ENCODE data around the gene ATP6V1A.

The ATP6V1A gene

DNA sequence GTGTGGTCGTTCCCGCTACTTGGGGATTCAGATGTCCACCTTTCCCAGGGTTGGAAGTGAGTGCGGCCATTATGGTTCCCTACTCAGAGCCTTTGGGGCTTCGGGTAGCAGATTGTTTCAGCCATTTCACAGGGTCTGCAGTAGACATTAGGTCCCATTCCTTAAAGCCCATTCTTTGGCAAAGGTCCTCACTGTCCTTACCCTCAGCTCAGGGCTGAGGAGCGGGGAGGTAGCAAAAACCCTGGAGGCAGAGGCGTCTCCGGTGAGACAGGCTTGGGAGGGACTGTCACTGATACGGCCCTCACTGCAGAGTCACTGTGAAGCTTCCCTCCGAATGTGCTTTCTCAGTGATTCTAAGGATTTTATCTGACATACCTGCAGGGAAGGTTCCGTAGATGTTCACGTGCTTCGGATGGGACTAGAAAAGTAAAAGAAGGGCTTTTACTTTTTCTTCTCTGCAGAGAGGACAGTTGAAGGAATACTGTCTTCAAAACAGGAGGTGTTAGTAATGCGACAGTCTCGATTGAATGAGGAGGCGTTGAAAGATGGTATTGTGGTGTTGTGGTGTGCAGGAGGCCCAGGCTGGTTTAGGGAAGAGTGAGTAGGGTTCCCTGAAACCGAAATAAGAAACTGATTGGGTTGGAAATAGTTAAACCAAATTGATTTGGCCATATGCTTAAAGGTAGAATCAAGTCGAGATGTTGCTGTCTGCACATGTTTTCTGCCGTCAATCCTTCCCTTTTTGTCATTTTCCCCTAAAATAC is 630 bp downstream of the ATP6V1A start:
- DNase-seq (ENCODE audit: low read depth): no peak

DNA sequence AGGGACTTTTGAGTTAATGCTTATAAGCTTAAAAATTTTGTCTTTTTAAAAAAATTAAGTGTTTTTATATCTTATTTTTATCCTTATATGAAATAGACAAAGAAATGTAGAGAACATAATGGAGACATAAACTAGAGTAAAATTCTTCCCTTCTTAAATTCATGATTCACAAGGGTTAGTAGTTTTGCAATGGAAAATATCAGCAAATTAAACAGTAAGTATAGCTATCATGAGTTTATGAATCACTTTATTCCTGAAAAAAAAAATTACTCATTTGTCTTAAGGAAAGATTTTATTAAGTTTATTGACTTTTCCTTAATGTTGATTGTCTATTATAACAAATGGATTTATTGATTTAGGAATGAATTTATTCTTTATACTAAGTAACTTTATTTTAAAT is 4.3 kb downstream of the ATP6V1A start:
- DNase-seq (ENCODE audit: low read depth): no peak

DNA sequence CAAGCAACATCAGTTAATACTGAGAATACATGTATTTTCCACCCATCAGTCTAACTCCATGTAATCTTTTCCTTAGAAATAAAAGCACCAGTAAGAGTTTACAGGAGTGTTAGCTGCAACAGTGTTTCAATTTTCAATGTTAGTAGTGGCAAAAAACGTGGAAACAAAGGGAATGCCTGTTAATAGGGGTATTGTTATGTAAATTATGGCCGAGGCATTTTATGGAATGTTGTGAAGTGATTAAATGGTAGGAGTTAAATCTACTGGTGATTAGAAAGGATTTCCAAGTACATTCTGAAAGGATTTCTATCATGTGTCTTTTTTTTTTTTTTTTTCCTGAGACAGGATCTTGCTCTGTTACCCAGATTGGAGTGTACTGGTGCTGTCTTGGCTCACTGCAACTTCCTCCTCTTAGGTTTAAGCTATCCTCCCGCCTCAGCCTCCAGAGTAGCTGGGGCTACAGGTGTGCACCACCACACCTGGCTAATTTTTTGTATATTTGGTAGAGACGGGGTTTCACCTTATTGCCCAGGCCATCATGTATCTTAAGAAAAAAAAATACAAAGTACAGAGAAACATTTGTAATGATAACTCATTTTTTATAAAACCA is 6.6 kb downstream of the ATP6V1A start:
- DNase-seq (ENCODE audit: low read depth): no peak

DNA sequence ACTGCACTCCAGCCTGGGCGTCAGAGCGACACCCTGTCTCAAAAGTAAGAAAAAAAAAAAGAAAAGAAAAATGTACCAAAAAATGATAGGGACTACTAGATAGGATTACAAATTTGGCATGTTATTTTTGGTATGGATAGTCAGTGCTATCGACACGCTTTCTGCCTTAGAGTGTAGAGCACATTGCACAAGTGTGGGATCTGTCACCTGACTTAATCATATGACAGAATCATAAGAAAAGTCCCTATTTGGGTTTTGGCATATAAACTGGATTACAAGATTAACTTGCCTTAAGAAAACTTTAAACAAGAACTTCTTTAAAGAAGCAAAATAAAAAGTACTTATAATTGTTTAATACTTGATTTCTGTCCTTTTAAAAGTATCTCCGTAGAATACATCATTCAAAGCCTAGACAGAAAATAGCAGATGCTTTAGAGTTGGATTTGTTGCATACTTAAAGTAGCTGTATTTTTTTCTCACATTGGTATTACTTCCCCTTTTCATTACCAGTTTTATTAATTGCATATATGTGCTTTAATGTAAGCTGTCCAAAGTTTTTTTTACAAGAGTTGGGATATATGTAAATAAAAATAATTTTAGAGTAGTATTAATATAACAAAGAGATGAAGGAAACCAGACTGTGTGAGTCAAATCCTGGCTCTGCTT is 7.8 kb downstream of the ATP6V1A start:
- no peak for DNase-seq (ENCODE audit: low read depth)

DNA sequence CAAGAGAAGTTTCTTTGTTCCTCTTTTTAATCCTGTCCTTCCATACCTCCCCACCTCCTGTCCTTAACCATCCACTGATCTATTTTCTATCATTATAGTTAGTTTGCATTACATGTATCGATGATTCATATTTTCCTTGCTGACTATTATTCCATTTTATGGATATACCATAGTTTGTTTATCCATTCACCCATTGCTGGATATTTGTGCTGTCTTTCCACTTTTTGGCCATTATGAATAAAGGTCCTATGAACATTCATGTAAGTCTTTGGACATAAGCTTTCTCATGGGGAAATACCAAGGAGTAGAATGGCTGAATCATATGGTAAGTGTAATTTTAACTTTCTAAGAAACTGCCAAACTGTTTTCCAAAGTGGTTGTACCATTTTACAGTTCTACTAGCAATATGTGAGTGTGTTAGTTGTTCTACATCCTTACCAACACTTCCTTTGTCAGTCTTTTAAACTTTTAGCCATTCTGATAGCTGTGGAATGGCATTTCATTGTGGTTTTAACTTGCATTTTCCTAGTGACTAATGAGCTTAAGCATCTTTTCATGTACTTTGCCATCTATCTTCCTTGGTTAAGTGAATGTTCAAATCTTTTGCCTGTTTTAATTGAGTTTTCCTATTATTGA is 11.7 kb downstream of the ATP6V1A start:
- DNase-seq (ENCODE audit: low read depth): no peak

DNA sequence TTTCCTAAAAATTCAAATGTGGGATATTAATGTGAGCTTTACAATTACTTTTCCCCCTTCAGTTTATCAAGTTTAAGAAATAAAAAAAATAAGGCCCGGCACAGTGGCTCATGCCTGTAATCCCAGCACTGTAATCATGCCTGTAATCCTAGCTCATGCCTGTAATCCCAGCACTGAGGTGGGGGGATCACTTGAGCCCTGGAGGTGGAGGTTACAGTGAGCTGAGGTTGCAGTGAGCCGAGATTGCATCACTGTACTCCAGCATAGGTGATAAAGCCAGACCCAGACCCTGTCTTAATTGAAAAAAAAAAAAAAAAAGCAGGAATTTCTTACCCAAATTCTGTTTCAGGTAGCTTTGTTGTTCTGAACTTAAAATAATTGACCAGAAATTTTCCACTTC is 17.9 kb downstream of the ATP6V1A start:
- no peak for DNase-seq (ENCODE audit: low read depth)

DNA sequence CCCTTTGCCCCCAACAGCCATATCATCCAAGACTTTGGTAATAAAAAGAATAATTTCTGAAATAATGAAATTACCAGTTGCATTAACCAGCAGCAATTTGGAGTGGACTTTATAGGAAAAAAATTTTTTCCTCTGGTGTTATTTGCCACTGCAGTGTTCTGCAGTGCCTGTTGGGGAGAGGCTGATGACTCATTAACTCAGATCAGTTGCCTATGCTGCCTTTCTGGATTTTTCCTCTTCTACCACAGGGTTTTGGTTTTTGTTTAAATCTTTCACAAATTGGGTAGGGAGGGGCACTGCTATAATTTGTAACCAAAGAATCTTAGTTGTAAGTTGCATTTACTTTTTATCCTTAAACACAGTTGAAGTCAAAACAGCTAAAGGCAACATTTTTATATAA is 22.7 kb downstream of the ATP6V1A start:
- no peak for DNase-seq (ENCODE audit: low read depth)

DNA sequence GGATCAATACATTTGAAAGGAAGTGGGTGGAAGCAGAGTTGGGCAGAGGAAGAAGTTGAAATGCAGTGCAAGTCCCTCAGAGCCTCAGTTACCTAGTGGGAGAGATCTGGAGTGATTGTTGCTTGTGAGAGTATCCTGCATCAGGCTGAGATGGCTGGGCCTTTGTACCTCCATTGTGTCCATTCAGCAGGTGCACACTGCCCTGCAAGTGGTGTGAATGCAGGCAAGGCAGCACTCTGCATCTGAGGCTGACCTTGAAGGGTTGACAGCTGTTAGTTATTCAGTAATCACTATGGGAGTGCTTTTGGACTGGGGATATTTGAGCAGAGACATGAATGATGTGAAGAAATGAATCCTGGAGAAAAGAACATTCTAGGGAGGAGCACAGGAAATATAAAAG is 25.2 kb downstream of the ATP6V1A start:
- DNase-seq (ENCODE audit: low read depth): no peak

DNA sequence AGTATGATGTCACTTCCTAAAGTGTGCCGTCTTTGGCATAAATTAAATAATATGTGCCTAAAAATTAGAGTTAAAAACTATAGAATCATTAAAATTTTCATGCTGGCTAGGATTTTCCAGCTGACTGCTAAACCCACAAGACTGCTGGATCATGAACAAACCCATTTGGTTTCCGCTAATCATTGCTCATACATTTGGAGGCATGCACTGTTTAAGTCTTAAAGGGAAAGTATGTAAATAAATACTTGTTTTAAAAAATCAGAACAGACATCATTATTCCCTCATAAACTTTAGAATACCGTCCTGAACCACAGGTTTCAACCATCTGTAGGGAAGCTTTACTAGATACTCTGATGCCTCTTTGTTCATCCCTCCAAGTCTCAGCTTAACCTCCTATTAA is 26.5 kb downstream of the ATP6V1A start:
- DNase-seq (ENCODE audit: low read depth): no peak

DNA sequence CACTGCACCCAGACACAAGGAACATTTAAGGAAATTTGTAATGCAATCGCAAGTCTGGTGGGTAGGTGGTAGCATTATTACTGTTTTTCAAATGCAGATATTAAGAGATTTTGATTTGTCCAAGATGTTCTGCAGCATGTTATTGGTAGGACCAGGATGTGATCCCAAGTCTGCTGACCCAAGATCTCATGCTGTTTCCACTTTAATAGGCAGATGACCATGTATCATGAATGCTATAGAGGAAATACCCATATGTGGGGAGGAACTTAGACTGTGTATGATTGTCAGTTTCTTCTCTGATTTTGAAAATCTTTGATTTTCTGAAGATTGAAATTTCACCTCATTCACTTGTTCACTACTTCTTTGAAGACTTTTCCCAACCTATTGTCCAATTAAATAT is 28.7 kb downstream of the ATP6V1A start:
- DNase-seq (ENCODE audit: low read depth): no peak

DNA sequence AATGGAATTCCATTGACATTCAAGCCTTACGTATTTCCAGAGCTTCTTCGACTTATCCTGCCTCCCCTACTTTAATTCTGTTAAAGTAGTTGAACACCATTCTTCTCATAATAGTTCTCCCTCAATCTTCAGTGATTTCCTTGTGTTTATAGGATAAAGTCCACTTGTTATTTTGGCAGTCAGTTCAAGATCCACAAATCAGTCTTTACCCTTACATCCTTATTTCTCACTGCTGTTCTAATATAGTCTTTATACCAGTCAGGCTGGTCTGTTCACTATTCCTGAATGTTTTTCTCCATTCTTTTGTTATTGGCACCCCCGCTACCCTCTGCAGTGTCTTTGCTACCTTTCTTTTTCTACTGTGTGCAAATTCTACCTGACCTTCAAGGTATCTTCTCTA is 29.7 kb downstream of the ATP6V1A start:
- no peak for DNase-seq (ENCODE audit: low read depth)

DNA sequence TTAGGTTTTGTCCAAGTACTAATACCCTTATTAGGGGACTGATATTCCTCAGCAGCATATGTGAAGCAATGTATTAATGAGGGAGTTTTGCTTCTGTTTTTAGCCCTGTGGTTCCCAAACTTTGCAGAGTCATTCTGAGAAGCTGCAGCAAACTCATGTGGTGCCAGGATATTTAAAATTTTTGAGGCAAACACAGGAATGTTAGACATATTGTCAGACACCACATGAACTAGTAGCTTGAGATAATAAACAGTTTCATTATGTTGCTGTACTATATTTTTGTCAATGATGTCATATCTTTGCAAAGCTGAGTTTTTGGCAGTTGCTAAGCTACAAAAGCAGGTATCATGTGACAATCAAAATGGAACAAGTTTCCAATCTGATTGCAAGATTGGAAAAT is 36.6 kb downstream of the ATP6V1A start:
- DNase-seq (ENCODE audit: low read depth): no peak

DNA sequence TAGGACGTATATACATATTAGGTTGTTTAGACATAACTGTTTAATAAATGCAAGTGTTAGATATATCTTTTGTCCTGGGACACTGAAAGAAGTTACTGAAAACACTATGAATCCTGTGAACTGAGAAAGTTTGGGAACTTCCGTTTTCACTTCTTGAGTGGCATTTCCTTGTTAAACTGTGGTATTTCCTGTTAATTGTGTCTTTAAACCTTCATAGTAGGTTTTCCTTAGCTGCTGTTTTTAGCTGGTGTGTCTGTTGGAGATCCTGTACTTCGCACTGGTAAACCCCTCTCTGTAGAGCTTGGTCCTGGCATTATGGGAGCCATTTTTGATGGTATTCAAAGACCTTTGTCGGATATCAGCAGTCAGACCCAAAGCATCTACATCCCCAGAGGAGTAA is 37.1 kb downstream of the ATP6V1A start:
- DNase-seq (ENCODE audit: low read depth): no peak

DNA sequence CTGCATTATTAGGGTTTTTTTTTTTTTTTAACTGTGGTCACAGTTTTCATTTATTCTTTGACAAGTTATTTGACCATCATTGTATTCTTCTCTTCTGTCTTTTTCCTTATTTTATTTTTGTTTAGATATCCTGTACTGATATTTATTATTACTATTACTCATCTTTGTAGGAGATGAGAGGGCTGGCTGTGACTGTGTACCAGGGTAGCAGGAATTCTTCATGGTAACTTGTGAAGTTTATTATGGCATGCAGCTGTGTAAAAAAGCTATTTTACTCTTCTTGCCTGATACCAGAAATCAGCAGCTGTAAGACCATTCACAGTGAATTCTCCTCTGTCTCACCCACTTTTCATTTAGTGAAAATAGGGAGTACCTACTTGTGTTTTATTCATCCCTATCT is 44.5 kb downstream of the ATP6V1A start:
- DNase-seq (ENCODE audit: low read depth): no peak

DNA sequence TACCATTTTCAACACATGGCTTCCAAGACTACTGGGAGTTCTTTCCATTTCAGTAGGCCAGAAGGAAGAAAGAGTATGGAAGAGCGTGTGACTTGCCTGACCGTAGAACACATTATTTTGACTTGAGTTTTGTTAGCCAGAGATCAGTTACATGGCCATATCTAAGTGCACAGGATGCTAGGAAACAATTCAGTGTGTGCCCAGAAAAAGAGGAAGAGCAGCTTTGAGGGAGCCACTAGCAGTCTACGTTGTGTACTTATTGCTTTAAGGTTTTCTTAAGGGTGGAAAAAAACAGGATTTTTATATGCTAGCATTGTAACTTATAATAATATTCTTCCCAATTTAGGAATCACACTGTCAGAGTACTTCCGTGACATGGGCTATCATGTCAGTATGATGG is 47.7 kb downstream of the ATP6V1A start:
- DNase-seq (ENCODE audit: low read depth): no peak

DNA sequence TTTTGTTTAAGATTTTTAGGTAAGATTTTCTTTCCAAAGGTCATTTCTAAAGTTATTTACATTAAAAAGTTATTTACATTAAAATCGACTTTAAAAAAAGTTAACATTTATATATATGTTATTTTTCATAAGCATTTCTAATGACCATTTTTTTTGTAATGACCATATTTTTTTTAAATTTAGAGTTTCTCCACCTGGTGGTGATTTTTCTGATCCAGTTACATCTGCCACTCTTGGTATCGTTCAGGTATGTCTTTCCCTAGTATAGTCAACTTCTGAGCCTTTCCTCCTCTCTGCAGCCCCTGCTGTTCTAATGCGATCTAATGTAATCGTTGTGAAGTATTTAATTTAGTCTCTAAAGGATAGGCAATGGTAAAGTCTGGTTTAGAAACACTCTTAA is 48.9 kb downstream of the ATP6V1A start:
- no peak for DNase-seq (ENCODE audit: low read depth)

DNA sequence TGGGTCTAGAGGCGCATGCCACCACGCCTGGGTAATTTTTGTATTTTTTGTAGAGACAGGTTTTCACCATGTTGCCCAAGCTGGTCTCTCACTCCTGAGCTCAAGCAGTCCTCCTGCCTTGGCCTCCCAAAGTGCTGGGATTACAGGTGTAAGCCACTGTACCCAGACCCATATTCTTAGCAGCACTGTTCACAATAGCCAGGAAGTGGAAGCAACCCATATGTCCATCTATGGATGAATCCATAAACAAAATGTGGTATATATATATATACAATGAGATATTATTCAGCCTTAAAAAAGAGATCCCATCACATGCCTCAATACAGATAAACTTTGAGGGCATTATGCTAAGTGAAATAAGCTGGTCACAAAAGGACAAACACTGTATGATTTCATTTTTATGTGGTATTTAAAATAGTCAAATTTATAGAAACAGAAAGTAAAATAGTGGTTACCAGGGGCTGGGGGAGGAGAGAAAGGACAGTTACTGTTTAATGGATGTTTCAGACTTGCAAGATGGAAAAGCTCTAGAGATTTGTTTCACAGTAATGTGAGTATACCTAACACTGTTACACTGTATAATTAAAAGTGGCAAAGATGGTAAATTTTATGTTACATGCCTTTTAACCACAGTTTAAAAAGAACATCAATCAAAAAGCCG is 56.1 kb downstream of the ATP6V1A start:
- DNase-seq (ENCODE audit: low read depth): no peak

DNA sequence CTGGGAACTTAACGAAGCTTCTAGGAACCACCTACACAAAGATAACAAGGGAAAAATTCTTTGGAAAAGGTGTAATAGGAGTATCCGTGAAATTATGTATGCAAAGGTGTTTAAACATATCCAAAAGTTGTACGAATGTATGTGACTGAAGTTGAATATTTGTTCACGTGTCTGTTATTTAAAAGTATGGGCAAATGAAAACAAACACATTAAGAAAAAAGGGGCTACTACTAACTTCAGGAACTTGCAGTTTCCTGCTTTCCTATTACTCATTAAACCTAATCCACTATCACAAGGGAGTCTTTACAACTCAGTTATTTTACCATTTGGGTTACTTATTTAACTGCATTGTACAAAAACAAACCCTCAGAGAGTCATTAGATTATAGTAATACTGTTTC is 57.8 kb downstream of the ATP6V1A start:
- DNase-seq (ENCODE audit: low read depth): no peak

DNA sequence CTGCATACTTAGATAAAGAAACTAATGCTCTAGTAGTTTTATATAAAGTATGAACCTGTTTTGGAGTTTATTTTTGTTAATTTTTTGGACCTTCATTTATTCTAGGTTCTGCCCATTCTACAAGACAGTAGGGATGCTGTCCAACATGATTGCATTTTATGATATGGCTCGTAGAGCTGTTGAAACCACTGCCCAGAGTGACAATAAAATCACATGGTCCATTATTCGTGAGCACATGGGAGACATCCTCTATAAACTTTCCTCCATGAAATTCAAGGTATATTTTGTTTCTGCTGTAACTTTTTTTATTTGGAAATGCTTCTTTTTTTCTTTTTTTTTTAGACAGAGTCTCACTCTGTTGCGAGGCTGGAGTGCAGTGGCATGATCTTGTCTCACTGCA is 58.4 kb downstream of the ATP6V1A start:
- DNase-seq (ENCODE audit: low read depth): no peak

DNA sequence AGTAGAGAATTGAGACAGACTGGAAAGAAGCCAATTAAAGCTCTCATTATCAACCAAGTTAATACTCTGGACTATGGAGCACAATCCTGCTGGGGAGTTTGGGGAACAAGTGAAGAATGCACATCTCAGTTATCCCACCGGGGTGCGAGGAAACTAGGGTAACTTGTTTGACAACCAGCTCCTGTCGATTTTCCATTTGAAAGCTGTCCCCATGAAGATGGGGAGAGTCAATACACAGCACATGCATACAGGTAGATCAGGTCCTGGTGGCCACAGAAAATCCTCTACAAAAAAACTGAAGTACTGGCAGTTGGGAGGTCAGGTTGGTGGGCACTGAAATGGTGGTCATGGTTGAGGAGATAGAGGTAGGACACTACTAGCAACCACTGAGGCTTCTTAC is 66.0 kb downstream of the ATP6V1A start:
- no peak for DNase-seq (ENCODE audit: low read depth)

DNA sequence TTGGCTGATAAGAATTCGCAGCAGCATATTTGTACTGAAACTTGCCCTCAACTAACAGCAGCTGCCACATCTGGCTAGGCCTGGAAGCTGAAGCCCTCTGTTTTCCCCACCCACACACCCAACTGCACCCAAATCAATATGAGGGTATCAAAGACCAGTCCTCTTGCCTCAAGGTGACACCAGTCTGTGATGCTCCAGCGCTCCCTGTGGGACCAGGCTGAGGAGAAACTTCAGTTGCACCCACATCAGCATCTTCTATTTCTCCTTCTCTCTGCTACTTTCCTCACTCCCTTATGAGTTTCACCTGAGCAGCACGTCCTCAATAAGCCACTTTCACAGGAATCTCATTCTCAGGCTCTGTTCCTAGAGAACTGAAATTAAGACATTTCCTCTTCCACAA is 73.0 kb downstream of the ATP6V1A start:
- no peak for DNase-seq (ENCODE audit: low read depth)

DNA sequence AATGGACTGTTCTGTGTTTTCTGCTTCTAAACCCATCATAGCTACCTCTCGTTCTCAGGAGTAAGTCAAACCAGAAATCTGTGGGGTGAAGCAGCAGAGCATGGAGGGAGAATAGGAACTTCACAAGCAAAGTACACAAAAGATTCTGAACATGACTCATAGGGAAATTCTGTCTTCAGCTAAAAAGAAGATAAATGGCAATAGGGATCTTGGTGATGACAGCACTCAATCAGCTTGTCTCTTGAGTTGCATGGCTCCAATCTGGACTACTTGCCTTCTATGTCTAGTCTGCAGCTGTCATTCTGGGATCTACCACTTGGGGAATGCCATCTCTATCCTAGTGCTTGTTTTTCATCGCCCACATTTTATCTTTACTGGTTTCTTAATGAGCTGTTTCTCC is 78.3 kb downstream of the ATP6V1A start:
- no peak for DNase-seq (ENCODE audit: low read depth)

DNA sequence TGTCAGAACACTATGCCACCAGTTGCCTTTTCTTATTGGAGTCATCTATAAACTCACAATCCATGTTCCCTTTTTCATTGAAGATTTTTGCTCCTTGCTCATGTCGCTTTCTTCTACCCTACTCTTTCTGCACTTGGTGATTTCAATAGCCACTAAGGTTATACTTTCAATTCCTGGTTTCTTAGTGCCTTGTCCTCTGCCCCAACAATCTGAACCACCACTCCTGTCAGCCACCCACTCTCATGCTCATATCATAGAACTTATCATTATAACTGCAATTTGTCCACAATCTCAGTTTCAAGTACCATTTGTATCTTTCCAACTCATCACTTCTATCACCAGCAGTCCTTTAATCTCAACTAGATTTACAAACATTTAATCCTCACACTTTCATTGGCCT is 81.8 kb downstream of the ATP6V1A start:
- no peak for DNase-seq (ENCODE audit: low read depth)
